Measurements from ENCODE around the gene BORCS6. TPM values are rescaled to one million over a fixed set of nuclear protein-coding genes. Genes with fewer than 3 reads are reported as not detected.

The BORCS6 gene
- total and polyA plus RNA-seq, 9 of the 15 experiments (the other 6 are each of a cell fraction or from before 2014, with no cell fraction given), result 0.01 to 7.4 (median 2.3) TPM

GRCh38 chr17:8192070-8192815 is 2.3 kb upstream of the BORCS6 start (continued):
- TF ChIP-seq, protein P1, sequence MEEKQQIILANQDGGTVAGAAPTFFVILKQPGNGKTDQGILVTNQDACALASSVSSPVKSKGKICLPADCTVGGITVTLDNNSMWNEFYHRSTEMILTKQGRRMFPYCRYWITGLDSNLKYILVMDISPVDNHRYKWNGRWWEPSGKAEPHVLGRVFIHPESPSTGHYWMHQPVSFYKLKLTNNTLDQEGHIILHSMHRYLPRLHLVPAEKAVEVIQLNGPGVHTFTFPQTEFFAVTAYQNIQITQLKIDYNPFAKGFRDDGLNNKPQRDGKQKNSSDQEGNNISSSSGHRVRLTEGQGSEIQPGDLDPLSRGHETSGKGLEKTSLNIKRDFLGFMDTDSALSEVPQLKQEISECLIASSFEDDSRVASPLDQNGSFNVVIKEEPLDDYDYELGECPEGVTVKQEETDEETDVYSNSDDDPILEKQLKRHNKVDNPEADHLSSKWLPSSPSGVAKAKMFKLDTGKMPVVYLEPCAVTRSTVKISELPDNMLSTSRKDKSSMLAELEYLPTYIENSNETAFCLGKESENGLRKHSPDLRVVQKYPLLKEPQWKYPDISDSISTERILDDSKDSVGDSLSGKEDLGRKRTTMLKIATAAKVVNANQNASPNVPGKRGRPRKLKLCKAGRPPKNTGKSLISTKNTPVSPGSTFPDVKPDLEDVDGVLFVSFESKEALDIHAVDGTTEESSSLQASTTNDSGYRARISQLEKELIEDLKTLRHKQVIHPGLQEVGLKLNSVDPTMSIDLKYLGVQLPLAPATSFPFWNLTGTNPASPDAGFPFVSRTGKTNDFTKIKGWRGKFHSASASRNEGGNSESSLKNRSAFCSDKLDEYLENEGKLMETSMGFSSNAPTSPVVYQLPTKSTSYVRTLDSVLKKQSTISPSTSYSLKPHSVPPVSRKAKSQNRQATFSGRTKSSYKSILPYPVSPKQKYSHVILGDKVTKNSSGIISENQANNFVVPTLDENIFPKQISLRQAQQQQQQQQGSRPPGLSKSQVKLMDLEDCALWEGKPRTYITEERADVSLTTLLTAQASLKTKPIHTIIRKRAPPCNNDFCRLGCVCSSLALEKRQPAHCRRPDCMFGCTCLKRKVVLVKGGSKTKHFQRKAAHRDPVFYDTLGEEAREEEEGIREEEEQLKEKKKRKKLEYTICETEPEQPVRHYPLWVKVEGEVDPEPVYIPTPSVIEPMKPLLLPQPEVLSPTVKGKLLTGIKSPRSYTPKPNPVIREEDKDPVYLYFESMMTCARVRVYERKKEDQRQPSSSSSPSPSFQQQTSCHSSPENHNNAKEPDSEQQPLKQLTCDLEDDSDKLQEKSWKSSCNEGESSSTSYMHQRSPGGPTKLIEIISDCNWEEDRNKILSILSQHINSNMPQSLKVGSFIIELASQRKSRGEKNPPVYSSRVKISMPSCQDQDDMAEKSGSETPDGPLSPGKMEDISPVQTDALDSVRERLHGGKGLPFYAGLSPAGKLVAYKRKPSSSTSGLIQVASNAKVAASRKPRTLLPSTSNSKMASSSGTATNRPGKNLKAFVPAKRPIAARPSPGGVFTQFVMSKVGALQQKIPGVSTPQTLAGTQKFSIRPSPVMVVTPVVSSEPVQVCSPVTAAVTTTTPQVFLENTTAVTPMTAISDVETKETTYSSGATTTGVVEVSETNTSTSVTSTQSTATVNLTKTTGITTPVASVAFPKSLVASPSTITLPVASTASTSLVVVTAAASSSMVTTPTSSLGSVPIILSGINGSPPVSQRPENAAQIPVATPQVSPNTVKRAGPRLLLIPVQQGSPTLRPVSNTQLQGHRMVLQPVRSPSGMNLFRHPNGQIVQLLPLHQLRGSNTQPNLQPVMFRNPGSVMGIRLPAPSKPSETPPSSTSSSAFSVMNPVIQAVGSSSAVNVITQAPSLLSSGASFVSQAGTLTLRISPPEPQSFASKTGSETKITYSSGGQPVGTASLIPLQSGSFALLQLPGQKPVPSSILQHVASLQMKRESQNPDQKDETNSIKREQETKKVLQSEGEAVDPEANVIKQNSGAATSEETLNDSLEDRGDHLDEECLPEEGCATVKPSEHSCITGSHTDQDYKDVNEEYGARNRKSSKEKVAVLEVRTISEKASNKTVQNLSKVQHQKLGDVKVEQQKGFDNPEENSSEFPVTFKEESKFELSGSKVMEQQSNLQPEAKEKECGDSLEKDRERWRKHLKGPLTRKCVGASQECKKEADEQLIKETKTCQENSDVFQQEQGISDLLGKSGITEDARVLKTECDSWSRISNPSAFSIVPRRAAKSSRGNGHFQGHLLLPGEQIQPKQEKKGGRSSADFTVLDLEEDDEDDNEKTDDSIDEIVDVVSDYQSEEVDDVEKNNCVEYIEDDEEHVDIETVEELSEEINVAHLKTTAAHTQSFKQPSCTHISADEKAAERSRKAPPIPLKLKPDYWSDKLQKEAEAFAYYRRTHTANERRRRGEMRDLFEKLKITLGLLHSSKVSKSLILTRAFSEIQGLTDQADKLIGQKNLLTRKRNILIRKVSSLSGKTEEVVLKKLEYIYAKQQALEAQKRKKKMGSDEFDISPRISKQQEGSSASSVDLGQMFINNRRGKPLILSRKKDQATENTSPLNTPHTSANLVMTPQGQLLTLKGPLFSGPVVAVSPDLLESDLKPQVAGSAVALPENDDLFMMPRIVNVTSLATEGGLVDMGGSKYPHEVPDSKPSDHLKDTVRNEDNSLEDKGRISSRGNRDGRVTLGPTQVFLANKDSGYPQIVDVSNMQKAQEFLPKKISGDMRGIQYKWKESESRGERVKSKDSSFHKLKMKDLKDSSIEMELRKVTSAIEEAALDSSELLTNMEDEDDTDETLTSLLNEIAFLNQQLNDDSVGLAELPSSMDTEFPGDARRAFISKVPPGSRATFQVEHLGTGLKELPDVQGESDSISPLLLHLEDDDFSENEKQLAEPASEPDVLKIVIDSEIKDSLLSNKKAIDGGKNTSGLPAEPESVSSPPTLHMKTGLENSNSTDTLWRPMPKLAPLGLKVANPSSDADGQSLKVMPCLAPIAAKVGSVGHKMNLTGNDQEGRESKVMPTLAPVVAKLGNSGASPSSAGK (IDR thresholded peaks at IDR 0.05), result peak; percentile 69
- TF ChIP-seq ZNF830 (CRISPR knock-in tag; IDR thresholded peaks at IDR 0.05), result no peak
- TF ChIP-seq MAFG (tag; conservative IDR thresholded peaks at IDR 0.05), result no peak
- no peak for TF ChIP-seq DACH1 (IDR thresholded peaks at IDR 0.05; ENCODE audit: partially characterized antibody)
- no peak for TF ChIP-seq ZNF780A (CRISPR knock-in tag; IDR thresholded peaks at IDR 0.05)
- TF ChIP-seq SMARCA4 (IDR thresholded peaks at IDR 0.05), result peak; percentile 78; the same call in 1 of the 2 replicates
- no peak for TF ChIP-seq U2AF1 (optimal IDR thresholded peaks at IDR 0.05; ENCODE audit: low read depth, low read length)
- no peak for TF ChIP-seq ATF1 (CRISPR knock-in tag; IDR thresholded peaks at IDR 0.05)
- TF ChIP-seq ATF1 (tag; IDR thresholded peaks at IDR 0.05), result peak; percentile 48
- TF ChIP-seq, protein P2, sequence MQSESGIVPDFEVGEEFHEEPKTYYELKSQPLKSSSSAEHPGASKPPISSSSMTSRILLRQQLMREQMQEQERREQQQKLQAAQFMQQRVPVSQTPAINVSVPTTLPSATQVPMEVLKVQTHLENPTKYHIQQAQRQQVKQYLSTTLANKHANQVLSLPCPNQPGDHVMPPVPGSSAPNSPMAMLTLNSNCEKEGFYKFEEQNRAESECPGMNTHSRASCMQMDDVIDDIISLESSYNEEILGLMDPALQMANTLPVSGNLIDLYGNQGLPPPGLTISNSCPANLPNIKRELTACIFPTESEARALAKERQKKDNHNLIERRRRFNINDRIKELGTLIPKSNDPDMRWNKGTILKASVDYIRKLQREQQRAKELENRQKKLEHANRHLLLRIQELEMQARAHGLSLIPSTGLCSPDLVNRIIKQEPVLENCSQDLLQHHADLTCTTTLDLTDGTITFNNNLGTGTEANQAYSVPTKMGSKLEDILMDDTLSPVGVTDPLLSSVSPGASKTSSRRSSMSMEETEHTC (IDR thresholded peaks at IDR 0.05), result no peak
- TF ChIP-seq TRIM25 (IDR thresholded peaks at IDR 0.05; ENCODE audit: borderline replicate concordance), result no peak
- no peak for TF ChIP-seq ZNF507 (tag; conservative IDR thresholded peaks at IDR 0.05)
- no peak for TF ChIP-seq IRF1 (CRISPR knock-in tag; IDR thresholded peaks at IDR 0.05; ENCODE audit: borderline replicate concordance)
